ENCODE results near the gene SLC38A2.
"Not testable (repeated sequence)": the region's sequence is repeated elsewhere in the genome, so short reads cannot be mapped to it uniquely, and the experiment has no call there.

The SLC38A2 gene

DNA sequence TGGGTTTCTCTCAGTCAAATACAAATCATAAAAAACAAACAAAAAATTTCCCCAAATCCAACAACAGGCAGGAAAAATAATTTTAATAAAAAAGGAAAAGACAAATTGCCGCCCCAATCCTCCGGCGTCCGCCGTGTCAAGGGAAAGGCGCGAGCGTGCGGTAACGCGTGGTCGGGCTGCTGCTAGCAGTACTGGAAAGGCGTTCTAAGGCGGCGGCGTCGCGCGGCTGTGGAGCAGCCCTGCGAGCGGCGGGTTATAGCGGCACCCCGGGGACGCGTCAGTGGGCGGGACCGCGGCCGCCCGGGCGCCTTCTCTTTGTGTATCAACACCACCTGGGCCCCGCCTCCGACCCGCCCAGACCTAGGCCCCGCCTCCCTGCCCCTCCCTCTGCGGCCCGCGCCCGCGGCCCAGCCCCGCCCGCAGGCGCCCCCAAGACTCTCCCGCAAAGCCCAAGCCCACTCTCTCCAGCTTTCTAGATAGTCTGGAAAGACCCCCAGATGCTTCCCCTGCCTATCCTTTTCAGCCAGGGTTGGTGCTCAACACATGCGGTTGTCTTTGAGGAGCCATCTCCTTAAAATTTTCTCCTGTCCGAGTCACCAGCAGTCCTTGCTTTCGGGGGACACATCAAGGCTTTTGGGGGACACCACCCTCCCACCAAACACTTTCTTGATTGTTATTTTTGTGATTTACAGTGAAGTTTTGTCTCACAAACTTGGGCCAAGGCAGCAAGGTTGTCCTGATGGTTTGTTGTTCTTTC lies at the start of gene SLC38A2:
TSS of gene SLC38A2 (minus strand) at position 230 of the 757 bp plus-strand sequence. CDS start 1,480 bp downstream, outside the sequence.
- peak; percentile 93 to 98 (median 94) for DNase-seq (ENCODE audit: low read depth in 3 of 3)

DNA sequence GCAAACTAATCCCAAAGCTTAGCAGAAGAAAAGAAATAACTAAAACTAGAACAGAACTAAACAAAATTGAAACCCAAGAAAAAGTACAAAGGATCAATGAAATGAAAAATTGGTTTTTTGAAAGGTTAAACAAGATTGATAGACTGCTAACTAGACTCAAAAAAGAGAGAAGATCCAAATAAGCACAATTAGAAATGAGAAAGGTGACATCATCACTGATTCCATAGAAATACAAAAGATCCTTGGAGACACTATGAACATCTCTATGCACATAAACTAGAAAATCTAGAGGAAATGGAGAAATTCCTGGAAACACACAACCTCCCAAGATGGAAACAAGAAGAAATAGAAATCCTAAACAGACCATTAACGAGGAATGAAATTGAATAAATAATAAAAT lies 47.1 kb upstream of the SLC38A2 start:
- DNase-seq (ENCODE audit: low read depth in 3 of 3): no peak

DNA sequence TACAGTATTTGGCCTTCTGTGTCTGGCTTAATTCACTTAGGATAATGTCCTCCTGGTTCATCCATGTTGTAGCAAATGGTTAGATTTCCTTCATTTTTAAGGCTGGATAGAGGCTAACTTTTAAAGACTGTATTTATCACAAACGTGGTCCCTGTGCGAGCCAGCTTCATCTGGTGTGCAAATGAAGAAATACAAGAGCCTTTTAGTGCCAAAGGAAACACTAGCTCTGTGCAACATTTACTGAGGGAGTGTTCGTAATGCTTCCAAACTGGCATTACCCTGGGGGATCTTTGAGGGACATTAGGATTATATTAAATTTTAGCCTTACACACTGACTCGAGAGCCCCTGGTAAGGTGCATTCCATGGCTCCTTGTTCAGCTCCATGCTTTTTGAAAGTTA lies 43.0 kb upstream of the SLC38A2 start:
- no peak for DNase-seq (ENCODE audit: low read depth in 3 of 3)

DNA sequence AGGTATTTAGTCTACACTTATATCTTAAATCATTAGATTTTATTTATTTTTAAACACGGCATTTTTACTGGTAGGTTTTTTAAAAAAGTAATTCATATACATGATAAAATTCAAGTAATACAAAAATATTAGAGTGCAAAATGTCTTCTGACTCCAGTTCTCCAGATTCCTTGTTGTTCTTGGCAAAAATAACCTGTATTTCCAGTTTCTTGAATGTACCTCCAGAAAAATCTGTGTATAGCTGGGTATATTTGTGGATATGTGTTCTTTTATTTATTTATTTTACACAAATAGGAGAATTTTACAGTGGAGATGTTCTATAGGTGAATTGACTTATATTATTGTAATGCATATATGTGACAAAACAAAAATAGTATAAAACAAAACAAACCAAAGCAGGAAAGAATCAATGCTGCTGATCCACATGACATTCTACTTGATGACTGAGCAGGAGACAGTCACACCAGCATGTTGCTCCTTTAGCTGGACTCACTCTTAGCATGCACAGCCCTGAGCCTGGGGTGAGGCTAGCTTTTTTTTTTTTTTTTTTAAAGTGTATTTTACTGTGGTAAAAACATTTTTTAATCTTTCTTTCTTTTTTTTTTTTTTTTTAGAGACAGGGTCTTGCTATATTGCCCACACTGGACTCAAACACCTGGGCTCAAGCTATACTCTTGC lies 42.2 kb upstream of the SLC38A2 start:
- DNase-seq (ENCODE audit: low read depth in 3 of 3): no peak

DNA sequence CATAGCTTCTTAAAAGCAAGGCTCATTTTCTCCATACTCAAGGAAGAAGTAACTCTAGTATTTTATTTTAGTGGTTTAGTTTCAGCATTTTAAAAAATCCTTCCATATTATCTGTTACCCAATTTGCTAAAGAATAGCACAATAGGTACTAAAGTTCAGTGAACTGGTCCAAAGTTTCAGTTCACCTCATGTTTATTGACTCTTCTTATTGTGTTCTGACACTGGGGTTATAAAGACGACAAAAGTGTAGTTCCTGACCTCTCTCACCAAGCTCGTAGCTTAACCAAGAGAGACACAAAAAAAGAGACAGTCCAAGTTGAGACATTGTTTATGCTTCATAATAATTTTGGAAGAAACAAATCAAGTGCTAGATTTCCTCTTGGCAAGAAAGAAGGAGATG lies 40.8 kb upstream of the SLC38A2 start:
- no peak for DNase-seq (ENCODE audit: low read depth in 3 of 3)

DNA sequence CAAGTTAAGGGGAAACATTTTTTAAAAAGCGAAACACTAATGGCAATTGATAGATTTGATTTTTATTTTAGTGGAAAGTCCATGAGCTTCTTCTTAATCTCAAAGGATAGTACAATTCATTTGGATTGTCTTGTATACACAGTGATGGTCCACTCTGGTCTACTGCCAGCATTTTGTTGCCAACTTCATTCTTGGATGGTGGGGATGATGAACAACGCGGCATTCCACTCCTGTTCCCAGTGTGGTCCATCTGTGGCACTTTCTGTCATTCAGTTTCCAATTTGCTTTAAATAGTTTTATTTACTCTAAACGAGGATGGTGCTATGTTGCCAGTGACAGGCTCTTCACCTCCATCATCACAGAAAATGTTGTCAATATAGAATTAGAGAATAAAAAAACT lies 40.3 kb upstream of the SLC38A2 start:
- no peak for DNase-seq (ENCODE audit: low read depth in 3 of 3)

DNA sequence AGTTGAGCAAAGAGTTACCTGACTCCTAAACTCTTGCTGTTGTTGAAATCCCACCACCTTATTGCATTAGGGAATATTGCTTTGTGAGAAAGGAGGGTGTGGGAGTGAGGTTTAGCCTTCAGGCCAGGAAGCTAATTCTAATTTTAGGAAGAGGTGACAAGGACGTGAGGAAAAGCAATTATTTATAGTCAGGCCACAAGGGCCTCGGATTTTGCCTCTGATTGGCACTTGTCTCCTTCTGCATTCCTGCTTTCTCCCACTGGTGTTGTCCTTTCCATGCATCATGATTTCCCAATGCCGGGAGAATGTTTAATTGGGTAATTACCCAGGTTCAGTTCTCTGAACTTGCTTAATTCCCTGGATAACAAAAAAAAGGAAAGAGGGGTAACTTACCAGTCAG lies 37.9 kb upstream of the SLC38A2 start:
- DNase-seq (ENCODE audit: low read depth in 3 of 3): no peak

DNA sequence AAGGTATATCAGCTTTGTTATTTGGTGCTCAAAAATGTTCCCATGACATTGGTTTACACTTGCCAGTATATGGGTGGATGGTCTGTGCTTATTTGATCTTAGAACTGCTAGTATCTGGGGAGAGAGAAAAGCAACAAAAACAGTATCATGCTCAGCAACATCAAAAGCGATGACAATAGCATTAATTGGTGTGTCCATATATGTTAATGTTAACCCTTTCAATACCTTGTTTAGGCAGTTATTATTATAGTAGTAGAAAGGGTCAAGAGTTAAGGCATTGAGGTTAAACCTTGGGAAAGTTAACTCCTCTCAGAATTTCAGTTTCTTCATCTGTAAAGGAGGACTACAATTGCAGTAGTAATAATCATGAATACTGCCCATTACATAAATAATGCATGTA lies 37.4 kb upstream of the SLC38A2 start:
- no peak for DNase-seq (ENCODE audit: low read depth in 3 of 3)

DNA sequence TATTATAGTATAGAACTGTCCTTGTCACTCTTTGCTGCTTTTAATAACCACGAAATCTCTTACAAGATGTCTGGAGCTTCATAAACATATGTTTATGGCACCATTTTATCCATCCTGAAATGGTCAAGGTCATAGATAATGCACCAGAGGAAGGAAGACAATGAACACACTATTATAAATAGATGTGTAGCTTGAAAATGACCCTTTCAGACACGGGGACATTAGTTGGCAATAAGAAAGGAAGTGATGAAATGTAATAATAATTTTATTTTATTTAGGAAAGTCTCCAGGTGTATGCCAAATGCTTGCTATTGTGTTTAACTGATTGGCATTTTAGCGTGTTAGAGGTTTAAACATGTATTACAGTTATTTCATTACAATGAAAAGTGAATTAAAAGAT lies 36.8 kb upstream of the SLC38A2 start:
- DNase-seq (ENCODE audit: low read depth in 3 of 3): no peak

DNA sequence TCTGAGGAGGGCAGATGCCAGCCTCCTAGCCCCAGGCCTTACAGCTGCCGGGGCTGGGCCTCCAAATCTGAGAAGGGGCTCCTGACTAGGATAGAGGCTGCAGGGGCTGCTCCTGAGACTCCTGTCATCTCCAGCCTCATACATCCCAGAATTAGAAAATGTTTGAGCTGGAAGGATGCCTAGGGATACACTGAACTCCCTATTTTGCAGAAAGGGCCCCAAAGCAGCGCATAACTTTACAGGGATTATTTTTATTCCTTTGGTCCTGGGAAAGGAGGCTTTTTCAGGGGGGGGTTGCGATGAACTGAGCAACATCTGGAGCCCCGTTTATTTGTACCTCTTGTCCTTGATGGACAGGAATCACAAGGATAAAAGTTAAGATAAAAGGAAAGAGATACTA lies 35.9 kb upstream of the SLC38A2 start:
- DNase-seq (ENCODE audit: low read depth in 3 of 3): no peak

DNA sequence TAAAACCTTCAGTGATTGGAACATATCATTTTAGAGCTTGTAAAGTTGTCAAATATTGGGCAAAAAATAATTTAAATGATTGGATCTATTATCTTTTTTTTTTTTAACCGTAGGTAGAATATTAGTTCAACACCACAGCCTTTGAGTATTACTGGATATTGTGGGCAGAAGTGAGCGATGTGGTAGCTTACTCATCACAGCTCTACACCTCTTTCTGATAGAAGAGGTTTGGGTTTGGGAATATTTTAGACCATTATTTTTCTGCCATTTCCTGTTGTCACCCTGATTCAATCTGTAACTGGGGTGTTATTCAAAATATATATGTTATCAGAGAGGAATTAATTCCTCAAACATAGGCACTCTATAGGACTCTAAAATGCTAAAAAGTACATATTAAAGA lies 34.8 kb upstream of the SLC38A2 start:
- no peak for DNase-seq (ENCODE audit: low read depth in 3 of 3)

DNA sequence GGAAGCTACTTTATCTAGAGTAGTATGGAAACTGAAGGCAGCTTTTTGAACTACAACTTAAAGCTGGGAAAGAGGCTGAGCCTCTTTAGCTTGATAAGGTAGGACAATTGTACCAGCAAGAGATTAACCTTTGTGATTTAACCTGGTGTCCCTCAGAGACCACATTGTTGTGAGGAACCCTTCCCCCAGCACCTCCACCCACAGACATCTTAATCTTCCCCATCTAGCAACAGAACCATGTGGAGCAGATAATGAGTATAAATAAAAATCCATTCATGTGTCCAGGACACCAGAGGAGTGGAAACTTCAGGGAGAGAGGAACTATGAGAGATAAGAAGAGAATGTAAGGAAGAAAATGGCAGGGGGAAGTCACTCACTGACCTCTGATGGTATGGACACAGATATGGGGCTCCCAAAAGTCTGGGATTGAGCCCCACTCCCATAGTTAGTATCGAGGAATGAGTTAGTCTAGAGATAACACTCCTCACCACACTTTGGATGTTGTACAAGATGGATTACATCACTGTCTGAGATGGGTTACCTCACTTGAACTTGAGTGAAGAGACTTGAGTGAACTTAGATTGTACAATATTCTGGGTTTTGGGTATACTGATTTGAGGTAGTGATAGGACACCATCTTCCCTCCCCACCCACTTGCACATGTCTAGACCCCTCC lies 33.9 kb upstream of the SLC38A2 start:
- no peak for DNase-seq (ENCODE audit: low read depth in 3 of 3)

DNA sequence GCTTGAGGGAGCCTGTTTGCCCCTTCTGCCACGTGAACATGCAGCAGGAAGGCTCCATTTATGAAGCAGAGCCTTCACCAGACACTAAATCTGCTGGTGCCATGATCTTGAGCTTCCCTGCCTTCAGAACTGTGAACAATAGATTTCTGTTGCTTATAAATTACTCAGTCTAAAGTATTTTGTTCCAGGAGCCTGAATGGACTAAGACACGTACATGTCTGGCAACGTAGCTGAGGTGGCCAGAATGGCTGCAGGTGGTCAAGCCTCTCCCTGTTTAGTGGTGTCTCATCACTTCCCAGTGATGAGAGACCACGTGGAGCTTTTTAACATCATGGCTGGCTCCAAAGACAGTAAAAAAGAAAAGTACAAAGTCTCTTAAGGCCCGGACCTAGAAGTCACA lies 32.2 kb upstream of the SLC38A2 start:
- DNase-seq (ENCODE audit: low read depth in 3 of 3): no peak

DNA sequence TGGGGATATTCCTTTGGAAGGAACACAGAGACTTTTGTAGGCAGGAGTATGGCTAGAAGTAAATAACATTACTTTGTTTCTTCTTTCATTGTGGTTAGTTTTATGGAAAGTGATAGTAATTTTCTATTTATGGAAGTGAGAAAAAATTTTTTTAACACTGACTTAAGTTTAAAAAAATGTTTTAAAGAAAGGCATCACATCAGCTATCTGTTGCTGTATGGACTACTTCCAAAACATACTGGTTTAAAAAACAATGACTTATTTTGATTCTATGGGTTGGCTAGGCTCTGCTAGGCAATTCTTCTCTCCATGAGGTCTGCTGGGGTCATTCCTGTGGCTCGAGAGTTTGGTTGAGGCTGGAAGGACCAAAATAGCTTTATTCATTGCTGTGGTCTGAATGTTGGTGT lies 31.7 kb upstream of the SLC38A2 start:
- no peak for DNase-seq (ENCODE audit: low read depth in 3 of 3)

DNA sequence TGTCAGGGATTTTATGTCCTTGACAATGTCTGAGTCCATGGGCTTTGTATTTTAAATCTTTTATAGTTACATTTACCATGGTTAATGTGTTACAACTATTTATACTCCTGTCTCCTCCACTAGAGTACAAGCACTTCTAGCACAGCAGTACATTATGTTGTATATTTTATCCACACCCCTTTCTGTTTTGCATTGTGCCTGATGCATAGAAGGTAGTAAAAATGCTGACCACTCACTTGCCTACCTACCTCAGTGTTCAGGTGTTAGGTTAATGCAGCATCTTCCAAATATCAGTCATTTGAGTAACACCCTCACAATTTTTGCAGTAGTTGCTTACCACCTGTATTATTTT lies 31.1 kb upstream of the SLC38A2 start:
- DNase-seq (ENCODE audit: low read depth in 3 of 3): no peak

DNA sequence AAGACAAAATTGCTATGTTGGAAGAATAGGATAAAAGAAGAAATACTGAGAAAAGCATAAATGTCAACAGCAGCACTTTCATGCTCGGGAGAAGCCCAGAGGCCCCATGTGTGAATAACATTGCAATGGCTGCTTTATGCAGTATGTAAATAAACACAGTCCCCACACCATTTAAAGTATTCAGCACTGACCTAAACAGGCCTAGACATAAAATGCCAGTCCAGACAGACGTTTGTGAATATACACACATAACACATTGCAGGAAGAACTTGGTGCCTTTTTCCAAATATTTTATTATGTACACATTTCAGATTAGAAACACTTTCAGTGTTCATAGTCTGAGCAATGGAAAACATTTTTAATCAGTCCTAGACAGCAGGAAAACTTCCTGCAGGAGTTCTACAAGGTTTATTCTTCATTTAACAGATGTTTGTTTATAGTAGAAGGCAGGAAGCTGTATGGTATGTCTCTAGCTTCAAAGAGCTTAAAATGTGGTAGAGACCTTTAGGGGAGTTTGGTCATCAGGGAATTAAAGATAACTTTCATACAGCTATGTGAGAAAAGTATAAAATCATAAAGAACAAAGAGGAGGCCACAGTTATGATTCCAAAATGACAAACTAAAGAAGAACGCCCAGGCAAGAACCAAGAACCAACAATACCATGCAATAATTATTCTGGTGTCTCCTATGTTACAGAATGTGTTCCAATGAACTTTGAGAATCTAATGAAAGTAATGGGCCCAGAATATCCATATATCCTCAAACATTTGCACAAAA lies 30.6 kb upstream of the SLC38A2 start:
- DNase-seq (ENCODE audit: low read depth in 3 of 3): no peak

DNA sequence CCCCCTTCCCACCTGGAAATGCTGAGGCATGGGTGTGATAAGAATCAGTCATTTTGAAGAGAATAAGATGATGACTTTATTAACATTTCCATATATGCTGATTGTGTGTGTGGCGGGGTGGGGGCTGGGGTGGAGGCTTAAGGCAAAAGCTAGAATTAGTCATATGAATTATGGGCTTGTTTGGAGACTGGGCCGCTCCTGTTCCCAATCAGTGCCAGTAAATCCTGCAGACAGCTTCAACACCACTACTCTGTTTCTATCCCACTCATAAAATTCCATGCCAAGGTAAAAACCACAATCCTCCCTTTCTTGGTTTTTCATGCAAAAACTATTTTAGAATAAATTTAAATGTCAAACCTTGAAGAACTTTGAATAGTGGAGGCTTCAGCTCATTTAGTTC lies 29.9 kb upstream of the SLC38A2 start:
- DNase-seq (ENCODE audit: low read depth in 3 of 3): no peak

DNA sequence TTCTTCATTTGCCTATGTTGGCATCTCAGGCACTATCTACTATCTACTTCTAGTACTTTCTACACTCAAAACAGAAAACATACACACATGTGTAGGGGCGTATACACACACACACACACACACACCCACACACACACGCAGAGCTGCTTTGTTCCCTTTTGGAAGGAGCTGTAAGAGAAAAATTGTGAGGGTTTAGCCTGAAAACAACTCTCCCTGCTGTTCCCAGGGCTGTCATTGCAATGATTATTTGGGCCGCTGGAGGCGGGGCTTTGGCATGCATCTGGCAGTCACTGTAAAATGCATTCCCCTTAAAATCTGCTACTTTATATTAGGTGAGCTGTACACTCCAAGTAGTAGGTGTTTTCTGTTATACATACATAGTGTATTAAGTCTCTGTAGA lies 29.1 kb upstream of the SLC38A2 start:
- no peak for DNase-seq (ENCODE audit: low read depth in 3 of 3)

DNA sequence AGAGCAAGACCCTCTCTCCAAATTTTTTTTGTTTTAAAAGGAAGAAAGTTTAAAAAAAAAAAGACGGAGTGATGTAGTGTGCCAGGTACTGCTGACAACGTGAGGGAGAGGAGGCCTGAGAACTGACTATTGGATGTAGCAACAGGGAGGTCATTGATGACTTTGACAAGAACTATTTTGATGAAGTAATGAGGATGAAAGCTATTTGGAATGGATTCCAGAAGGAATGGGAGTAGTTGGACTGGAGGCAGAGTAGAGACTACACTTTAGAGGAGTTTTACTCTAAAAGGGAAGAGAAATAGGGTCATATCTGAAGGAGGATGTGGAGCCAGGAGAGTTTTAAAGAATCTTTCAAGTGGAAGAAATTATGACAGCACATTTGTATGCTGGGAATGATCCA lies 27.8 kb upstream of the SLC38A2 start:
- DNase-seq (ENCODE audit: low read depth in 3 of 3): no peak

DNA sequence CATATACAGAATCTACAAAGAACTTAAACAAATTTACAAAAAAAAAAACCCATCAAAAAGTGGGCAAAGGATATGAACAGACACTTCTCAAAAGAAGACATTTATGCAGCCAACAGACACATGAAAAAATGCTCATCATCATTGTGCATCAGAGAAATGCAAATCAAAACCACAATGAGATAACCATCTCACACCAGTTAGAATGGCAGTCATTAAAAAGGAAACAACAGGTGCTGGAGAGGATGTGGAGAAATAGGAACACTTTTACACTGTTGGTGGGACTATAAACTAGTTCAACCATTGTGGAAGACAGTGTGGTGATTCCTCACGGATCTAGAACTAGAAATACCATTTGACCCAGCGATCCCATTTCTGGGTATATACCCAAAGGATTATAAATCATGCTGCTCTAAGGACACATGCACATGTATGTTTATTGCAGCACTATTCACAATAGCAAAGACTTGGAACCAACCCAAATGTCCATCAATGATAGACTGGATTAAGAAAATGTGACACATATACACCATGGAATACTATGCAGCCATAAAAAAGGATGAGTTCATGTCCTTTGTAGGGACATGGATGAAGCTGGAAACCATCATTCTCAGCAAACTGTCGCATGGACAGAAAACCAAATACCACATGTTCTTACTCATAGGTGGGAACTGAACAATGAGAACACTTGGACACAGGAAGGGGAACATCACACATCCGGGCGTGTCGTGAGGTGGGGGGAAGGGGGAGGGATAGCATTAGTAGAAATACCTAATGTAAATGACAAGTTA lies 27.1 kb upstream of the SLC38A2 start:
- DNase-seq (ENCODE audit: low read depth in 3 of 3): not testable (repeated sequence)

DNA sequence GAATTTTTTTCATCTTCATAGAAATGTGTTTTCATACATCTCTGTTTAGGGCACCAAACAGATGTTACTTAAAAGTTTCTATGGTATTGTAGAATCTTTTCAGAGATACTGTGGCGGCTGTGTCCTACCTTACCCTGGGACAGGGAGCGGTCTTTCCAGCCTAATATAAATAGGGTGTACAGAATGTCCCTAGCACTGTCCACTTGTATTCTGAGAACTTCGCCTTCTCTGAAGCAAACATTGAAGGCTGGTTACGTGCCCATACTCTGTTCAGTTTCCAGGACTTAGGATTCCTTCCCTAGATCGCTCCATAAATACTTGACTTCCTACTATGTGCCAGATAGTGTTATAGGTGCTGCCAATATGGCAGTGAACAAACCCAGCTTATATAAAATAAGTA lies 24.3 kb upstream of the SLC38A2 start:
- no peak for DNase-seq (ENCODE audit: low read depth in 3 of 3)

DNA sequence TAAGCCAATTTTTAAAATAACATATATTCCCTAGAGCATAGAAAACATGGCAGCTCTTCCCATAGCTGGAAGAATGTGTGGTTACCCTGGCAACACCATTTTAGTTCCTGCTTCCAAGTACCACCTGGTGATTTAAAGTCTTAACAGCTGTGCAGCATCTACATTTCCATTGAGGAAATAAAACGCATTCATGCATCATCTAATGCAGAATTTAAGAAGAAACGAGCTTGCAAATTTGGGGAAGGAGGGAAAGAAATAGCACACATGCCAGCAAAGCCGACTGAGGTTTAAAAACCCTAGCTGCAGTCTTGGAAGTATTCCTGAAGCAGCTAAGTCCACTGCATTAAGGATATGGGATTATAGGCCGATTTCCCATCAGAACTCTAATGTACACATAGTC lies 22.8 kb upstream of the SLC38A2 start:
- DNase-seq (ENCODE audit: low read depth in 3 of 3): no peak
